HuH-7.5 (cell line): Measurements from ENCODE around the gene TSGA10.
A peak's percentile ranks its signal among the peaks of the same experiment; 100 is the strongest.
"Not testable (repeated sequence)": the region's sequence is repeated elsewhere in the genome, so short reads cannot be mapped to it uniquely, and the experiment has no call there.

Experiments used
- DNase-seq: peaks from one replicate; pipeline ENCODE4 v3.0.0; 2011; ENCODE audit warnings: low spot score

Gene TSGA10

DNA sequence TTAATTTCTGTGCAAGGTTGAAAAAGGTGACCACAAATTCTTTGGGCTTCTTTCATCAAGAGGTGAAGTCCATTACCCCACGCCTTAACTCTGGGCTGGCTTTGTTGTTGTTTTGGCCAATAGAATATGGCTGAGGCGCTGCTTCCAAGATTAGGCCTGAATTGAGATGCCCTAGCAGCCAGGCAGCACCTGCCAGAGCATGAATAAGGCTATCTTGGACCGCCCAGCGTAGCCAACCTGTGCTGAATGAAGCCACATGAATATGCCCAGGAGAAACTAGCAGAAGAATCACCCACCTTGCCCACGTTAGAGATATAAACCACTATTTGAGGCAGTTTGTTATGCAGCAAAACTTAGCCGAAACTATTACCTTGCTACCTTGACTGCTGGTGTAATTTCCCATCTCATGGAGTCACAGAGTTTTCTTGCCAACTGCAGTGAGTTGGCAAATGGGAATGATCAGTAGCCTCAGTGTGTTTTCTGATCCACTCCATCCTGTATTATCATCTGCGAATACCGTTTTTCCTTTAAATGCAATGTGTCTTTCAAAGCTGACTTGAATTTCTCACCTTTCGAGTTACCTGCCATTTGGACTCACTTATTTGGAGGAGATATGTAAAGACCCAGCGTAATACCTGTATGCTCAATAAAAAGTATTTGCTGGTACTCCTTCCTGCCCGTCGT, 679 bp downstream of the TSGA10 start:
- DNase-seq: no peak

DNA sequence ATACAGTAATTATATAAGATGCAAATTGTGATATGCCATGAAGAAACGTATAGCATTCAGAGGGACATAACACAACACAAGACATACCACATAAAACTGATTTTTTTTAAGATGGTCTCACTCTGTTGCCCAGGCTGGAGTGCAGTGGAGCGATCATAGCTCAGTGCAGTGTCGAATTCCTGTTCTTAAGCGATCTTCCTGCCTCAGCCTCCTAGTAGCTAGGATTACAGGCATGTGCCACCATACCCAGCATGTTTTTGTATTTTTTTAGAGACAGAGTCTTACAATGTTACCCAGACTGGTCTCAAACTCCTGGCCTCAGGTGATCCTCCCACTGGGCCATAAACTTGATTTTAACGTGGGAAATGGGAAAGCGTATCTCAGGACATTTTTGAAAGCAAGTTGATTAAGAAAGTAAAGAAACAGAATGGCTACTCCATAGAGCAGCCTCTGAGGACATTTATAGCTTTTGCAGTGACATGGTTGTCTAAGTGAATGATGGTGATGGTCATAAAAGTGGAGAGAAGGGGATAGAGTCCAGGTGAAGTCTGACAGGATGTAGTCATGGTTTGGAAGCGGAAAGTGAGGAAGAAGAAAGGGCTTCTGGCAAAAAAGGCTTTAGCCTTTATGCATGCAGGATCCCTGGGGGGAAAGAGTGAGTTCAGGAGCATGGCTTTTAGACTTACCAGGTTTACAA, 2.4 kb downstream of the TSGA10 start:
- no peak for DNase-seq

DNA sequence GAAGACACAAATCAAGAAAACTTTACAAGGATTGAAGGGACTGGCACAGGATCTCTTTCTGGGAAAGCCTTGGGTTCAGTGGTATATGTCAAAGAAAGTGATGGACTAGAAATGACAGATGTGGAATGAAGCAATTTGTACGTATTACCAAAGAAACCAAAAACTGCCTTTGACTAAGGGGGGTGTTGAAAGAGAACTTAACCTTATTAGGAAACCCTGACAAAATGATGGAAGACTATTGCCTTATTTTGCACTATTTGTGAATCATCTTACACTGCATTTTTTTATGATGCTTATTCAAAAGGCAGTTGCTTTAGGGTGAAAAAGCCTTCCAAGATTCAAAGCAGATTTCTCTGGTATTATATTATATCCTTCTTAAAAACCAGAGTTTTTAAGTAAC, 4.0 kb downstream of the TSGA10 start:
- no peak for DNase-seq

DNA sequence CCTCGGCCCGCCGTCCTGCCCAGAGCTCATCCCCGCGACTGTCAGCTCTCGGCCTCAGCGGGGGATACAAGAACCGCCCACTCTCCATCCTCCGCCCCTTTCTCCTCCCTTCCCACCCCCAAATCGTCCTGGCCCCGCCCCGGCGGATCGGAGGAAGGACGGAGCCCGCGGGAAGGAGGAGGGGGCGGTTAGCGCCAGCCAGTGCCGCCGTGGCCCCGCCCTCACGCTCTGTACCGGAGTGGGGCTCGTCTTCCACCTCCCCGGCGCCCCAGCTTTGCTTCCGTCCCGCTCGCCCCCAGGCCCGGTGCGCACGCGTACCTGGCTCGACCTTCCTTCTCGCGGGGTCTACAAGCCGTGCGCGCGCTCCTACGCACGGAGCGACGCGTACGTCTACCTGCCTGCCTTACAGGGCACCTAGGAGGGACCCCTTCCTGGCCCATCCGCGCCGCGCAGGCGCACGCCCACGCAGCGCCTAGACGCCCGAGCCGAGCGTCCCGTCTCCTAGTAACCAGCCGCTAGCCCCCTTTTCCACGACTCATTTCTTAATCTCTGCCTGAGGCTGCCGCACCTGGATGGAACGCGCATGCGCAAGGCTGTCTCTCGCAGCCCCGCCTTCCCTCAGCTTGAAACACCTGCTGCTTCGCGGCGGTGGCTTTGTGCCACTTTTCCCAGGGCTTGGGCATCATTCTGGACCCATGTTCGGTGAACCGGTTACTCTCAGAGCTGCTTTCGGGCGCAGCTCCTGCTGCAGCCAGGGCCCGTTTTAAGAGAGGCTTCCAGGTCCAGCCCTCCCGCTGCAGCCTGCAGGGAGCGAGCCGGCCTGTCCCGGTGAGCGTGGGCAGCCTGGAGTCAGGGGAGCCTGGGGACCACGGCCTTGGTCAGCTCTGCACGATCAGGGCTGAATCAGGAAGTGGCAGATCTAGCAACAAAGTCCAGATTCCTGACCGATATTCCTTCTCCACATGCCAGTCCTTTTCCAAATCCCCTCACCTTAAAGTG, 13.3 kb downstream of the TSGA10 start, which contains the start of gene C2orf15:
C2orf15 (plus strand) TSS at position 598 of the 999 bp plus-strand sequence. CDS start 8,852 bp downstream, outside the sequence.
- peak; percentile 78 for DNase-seq

DNA sequence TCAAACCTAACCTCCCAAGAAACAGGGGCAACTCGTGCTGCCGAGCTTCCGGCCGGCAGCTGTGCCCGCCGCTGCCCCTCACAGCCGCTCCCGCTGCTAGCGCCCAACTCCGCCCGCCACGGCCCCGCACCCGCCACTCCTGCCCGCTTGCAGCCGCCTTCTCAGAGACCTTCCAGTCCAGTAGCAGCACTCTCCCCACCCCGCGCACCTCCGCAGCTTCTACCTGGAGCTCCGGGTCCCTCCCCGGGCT, 14.0 kb downstream of the TSGA10 start:
- no peak for DNase-seq

DNA sequence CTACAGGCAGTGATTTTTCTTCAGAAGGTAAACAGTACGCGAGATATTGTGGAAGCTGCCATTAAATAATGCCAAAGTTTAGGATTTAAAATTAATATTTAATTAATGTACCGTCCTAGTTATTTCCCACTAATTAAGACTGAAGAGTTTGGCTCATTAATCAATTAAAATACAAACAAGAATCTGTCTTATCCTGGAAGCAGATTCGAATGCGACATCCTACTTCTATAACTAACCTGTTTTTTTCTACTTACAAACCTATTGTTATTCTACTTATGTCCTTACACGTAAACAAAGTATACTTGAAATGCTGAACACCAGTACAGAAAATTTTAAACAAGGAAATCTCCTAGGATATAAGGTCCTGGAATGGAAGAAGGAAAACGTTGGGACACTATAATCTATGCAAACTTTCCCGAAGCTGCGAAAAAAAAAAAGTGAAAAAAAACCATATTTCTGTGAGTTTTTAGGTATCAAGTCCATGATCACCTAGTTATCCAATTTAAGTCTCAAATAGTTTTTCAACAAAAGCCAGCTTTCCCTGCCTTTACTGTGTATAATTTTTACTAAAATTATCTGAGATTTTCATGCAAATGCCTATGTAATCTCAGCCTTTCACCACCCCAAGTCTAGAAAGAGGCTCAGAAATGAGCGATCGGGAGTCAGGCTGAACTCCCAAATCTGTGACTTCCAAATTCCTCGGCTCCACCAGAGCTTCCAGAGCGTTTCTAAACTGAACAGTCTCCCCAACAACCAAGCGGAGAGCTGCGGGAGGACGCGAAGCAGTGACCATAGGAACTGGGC, 14.5 kb downstream of the TSGA10 start:
- DNase-seq: peak; percentile 25

DNA sequence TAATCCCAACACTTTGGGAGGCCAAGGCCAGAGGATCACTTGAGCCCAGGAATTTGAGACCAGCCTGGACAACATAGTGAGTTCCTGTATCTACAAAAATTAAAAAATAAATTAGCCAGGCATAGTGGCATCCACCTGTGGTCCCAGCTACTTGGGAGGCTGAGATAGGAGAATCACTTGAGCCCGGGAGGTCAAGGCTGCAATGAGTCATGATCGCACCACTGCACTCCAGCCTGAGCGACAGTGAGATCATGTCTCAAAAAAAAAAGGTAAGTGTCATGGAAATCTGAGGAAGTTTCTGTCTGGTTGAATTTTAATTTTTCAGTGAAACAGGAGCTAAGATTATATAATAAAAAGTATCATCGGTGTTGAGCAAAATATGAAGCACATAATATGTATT, 15.7 kb downstream of the TSGA10 start:
- DNase-seq: no peak

DNA sequence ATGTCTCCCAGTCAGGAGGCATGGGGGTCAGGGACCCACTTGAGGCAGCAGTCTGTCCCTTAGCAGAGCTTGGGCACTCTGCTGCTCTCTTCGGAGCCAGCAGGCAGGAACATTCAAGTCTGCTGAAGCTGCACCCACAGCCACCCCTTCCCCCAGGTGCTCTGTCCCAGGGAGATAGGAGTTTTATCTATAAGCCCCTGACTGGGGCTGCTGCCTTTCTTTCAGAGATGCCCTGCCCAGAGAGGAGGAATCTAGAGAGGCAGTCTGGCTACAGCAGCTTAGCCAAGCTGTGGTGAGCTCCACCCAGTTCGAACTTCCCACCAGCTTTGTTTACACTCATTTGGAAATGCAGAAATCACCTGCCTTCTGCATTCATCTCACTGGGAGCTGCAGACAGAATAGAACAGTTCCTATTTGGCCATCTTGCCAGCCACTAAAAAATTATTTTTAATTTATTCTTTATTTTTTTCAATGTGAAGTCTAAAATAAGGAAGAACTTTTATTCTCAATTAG, 19.6 kb downstream of the TSGA10 start:
- not testable (repeated sequence) for DNase-seq

DNA sequence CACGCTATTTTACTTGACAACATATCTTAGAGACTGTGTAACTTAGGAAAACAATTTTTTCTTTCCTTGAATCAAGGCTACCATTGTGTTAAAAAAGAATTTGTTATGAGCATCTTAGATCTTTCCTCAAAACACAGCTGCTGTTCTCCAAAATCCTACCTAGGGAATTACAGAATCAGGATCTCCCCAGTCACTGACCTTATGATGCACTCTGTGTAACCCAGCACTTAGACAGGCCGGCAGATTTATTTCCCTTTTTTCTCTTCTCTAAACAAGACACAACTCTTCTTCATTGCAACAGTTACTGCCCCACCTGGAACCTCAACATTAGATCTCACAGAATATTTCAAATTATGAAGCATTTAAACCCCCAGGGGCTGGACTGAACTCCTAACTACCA, 26.8 kb downstream of the TSGA10 start:
- DNase-seq: no peak

DNA sequence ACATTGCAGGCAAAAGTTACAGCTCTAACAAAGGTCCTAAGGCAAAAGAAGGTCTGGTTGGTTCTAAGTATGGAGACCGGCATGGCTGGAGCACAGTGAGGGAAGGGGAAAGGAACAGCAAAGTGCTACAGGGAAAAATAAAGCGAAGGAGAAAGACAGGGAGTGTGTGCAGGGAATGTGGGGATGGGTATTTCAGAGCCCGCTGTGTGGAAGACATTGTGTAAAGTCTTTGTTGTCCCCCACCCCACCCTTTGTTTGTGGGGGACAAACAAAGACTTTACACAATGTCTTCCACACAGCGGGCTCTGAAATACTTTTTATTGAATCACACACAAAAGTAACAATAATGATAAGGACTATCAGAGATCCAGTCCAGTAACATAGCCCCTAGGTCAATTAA, 42.1 kb downstream of the TSGA10 start:
- DNase-seq: no peak

DNA sequence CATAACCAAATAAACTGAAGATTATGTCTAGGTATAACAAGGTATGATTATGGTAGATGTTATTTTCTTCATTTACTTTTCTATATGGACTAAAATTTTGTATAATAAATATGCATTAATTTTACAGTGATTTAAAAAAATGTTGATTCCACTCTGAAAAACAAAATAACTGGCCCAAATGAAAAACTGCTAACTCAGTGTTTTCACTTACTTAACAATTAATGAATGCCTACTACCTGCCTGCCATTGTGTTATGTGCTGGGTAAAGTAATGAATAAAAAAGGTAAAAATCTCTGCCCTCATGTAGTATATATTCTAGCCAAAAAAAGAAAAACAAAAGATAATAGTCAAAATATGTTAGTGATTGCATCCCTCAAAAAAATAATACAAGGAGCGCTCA, 42.8 kb downstream of the TSGA10 start:
- no peak for DNase-seq

DNA sequence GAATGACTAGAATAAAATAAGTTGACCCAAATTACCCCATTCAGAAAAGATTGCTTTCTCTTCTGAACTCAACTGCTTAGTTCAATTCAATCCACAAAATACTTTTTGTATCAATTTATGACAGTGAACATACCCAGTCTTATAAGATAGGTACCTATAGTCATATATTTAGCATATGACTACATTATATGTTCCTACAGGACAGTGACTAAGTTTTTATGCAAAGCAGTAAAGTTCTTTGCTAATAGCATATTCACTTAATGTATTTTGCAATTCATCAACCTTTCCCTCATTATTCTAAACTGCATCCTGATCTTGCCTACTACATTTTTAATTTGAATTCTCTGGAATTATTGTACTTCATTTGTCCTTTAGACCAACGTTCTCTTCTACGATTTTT, 43.5 kb downstream of the TSGA10 start:
- no peak for DNase-seq

DNA sequence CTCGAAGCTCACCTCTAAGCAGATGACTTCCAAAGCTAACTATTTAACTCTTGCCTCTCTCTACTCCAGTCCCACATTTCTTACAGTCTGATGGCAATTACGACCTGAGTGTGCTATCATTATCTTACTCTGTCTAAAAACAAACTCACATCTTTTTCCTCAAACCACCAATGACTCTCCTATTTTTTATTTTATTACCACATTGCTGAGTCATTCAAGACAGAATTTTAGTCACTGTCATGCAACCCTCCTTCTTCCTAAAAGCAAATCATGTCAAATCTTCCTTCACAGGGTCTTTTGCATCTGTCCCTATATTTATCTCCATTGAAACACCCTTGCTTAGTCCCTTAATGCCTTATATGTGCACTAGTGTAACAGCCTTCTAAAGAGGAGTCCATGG, 47.8 kb downstream of the TSGA10 start:
- no peak for DNase-seq

DNA sequence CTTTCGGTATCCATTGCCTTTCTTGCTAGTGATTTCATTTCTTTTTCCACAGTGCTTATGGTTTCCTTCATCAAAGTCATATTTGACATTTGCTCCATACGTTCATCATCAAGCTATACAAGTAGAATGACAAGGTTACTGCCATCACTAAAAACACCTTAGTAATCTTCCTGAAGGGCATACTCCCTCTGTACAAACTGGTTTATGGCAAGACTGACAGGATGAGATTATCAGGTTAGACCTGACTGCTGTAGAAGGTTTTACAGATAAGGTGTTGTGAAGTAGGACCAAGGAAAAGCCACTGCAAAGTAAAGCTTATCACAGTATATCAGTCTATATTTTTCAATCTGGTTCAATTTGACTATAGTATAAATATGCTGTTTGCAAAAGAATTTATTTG, 50.7 kb downstream of the TSGA10 start:
- no peak for DNase-seq

DNA sequence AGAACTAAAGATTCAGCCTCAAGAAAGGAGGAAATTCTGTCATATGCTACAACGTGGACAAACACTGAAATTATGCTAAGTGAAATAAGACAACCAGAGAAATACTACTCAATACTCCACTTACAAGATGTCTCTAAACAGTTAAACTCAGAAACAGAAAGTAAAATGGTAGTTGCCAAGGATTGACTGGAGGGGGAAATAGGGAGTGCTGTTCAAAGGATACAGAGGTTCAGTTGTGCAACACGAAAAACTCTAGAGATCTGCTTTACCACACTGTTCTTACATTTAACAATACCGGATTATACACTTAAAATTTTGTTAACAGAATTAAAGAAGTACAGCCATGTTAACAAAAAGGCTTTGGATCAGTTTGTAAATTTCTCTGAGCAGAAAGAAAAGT, 53.0 kb downstream of the TSGA10 start:
- DNase-seq: no peak

DNA sequence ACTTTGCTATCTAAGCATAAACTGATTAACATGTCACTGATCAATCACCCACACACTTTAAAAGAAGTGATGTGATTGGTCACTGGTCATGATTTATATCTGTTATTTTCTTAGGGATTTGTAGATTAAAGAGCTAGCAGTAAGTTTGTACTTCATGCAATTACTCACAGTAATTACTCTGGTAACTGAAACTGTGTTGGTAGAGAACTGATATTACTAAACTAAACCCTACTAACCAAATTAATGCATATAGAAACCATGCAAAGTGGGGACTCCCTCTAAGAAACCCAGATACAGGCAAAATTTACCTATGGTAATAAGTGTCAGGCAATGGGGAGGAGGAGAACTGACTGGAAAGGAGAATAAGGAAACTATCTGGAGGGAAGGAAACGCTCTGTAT, 58.0 kb downstream of the TSGA10 start:
- DNase-seq: no peak

DNA sequence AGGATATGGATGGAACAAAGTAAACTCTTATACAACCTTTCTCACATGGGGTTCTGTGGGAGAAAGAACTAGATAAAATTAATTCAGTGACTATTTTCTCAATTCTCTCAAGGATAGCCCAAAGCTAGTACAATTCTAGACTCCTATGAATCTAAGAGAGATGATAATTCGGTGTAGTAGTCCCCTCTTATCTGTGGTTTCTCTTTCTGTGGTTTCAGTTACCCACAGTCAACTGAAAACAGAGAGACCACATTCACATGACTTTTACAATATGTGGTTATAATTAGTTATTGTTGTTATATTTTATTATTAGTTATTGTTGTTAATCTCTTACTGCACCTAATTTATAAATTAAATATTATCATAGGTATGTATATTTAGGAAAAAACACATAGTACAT, 66.7 kb downstream of the TSGA10 start:
- no peak for DNase-seq

DNA sequence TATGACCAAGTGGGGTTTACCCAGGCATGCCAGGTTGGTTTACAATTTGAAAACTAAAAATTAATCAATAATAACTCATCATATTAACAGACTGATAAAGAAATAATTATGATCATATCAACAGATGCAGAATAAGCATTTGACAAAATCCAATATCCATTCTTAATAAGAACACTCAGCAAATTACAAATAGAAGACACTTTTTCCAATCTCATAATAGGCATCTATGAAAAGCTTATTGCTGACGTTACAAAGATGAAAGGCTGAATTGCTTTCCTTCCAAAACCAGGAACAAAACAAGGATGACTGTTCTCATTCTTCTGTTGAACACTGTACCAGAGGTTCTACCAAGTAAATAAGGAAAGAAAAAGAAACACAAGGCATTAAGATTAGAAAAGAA, 68.4 kb downstream of the TSGA10 start:
- DNase-seq: no peak

DNA sequence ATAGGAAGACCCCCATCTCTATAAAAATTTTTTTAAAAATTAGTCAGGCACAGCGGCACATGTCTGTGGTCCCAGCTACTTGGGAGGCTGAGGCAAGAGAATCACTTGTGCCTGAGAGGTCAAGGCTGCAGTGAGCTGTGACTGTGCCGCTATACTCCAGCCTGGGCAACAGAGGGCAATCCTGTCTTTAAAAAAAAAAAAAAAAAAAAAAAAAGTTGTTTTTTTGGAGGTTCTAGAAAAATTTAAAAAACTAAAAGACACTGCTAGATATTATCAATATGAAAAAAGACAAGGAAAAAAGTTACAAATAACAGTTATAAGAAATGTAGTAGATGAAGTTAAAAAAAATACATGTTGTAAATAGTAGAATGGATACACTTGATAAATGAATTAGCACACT, 69.3 kb downstream of the TSGA10 start:
- DNase-seq: no peak

DNA sequence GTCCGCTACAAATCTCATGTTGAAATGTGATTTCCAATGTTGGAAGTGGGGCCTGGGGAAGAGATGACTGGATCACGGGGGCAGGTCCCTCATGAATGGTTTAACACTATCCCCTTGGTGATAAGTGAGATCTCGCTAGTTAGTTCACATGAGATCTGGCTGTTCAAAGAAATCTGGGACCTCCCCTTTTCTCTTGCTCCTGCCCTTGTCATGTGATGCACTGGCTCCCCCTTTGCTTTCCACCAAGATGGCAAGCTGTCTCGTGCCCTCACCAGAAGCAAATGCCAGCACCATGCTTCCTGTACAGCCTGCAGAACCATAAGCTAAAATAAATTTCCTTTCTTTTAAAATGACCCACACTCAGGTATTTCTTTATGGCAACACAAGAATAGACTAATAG, 70.5 kb downstream of the TSGA10 start:
- no peak for DNase-seq

DNA sequence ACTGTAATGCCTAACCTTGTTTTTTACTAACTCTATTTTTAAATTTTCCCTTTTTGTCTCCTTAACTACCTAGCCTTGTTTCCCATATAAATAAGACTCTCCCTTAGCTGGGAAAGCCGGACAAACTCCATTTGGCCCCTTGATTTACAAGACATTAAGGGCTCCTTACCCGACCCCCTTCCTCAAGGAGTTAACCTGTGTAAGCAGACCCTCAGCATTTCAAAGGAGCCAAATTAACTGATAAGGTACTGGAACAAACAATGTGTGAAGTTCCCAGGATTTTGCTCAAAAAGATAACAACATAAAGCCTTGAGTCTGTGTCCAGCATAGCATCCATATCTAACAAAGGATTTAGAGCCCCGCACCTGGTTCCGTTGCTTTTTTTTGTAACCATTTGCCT, 72.9 kb downstream of the TSGA10 start:
- no peak for DNase-seq

DNA sequence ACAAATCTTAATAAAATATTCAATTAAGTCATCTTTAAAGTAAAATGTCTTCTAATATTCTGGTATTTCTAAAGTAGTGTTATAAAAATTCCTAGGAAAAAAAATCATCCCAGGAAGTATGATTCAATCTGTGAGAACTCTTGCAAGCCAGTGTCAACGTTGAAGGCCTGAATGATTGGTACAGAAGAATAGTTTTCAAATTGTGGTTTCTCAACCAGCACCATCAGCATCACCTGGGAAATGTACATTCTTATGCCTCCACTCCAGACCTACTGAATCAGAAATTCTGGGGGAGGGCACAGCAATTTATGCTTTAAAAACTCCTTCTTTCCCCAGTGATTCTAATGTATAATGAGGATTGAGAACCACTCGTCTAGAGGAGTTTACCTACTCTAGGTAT, 75.5 kb downstream of the TSGA10 start:
- no peak for DNase-seq
